ENCODE measurements around the gene CLCN1. TPM values are rescaled to one million over a fixed set of nuclear protein-coding genes. Genes with fewer than 3 reads are reported as not detected.
A peak's percentile ranks its signal among the peaks of the same experiment; 100 is the strongest.

CLCN1 gene
- total and polyA plus RNA-seq, 2 donors (not counting 1 experiment from before 2014, with no cell fraction given): under 0.01 TPM; not detected in 1

DNA sequence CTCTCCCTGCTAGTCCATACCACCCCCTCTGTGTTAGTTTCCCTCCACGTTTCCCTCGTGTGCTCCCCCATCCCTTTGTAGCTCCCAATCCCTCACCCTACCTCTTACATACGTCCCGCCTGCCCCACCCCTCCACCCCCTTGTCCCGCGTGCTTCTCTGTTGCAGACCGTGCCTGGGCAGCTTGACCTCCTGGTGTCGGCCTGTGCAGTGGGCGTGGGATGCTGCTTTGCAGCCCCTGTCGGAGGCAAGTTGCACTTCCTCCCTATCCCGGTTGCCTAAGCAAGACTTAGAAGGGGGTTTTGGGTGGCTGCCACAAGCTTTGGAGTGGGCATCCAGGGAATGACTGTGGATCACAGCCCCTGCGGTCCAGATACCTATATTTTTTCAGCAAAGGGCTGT is 7.7 kb downstream of the CLCN1 start:
- no peaks in the 10 kb centered on the region for H3K36me3 ChIP-seq (ENCODE audit: control insufficient read depth, insufficient read depth, low read length)
- H2AFZ ChIP-seq (ENCODE audit: low read length): no peak overlapping the region
- H4K20me1 ChIP-seq (ENCODE audit: control insufficient read depth, extremely low read depth, insufficient read depth, low read length): no peaks in the 10 kb centered on the region
- H3K79me2 ChIP-seq (ENCODE audit: control insufficient read depth, insufficient read depth, low read length): no peaks in the 10 kb centered on the region
- DNase-seq (ENCODE audit: low read depth in 2 of 2): no peak
- H3K4me2 ChIP-seq (ENCODE audit: extremely low read depth, insufficient read depth, low read length): no peak overlapping the region
- TF ChIP-seq CTCF (conservative IDR thresholded peaks at IDR 0.05 in 1 of 2, IDR thresholded peaks at IDR 0.05 in 1 of 2; ENCODE audit: low read depth in 1 of 2, low read length in 2 of 2): no peak
- no peak for TF ChIP-seq EZH2 (IDR thresholded peaks at IDR 0.05; ENCODE audit: low read length, missing control alignments)
- H3K4me1 ChIP-seq (ENCODE audit: control insufficient read depth, extremely low read depth, insufficient read depth, low read length): peaks cover 2% of the 10 kb centered on the region
- H3K27ac ChIP-seq (ENCODE audit: insufficient read depth, low read length): no peak overlapping the region
- H3K9me3 ChIP-seq (ENCODE audit: control insufficient read depth, insufficient read depth, low read depth, low read length): no peaks in the 10 kb centered on the region
- H3K9ac ChIP-seq (ENCODE audit: insufficient read depth, low read length): no peak overlapping the region
- peaks cover 5% of the 10 kb centered on the region for H3K27me3 ChIP-seq (ENCODE audit: control insufficient read depth, insufficient read depth, low read length)
- H3K4me3 ChIP-seq (replicated peaks in 1 of 4; ENCODE audit: control extremely low read depth in 1 of 4, insufficient read depth in 1 of 4, low read depth in 3 of 4, low read length in 4 of 4): no peak overlapping the region

- Histone ChIP-seq H3K4me3 (replicated peaks in 1 of 4; ENCODE audit: control extremely low read depth in 1 of 4, insufficient read depth in 1 of 4, low read depth in 3 of 4, low read length in 4 of 4) (no peak overlapping the region), H3K4me2 (ENCODE audit: extremely low read depth, insufficient read depth, low read length) (no peak overlapping the region), H3K9ac (ENCODE audit: insufficient read depth, low read length) (no peak overlapping the region), H3K27me3 (ENCODE audit: control insufficient read depth, insufficient read depth, low read length) (no peaks in the 10 kb centered on the region), H4K20me1 (ENCODE audit: control insufficient read depth, extremely low read depth, insufficient read depth, low read length) (no peaks in the 10 kb centered on the region), H3K9me3 (ENCODE audit: control insufficient read depth, insufficient read depth, low read depth, low read length) (no peaks in the 10 kb centered on the region), H3K27ac (ENCODE audit: insufficient read depth, low read length) (no peak overlapping the region), H2AFZ (ENCODE audit: low read length) (no peak overlapping the region), H3K79me2 (ENCODE audit: control insufficient read depth, insufficient read depth, low read length) (no peaks in the 10 kb centered on the region), H3K36me3 (ENCODE audit: control insufficient read depth, insufficient read depth, low read length) (no peaks in the 10 kb centered on the region), H3K4me1 (ENCODE audit: control insufficient read depth, extremely low read depth, insufficient read depth, low read length) (peaks cover 2% of the 10 kb centered on the region)
- TF ChIP-seq EZH2 (IDR thresholded peaks at IDR 0.05; ENCODE audit: low read length, missing control alignments): no peak
- peak in 1 of 2 donors; percentile 74 for DNase-seq (ENCODE audit: low read depth in 2 of 2)
Observed at GRCh38 chr7:143325240-143325639, 9.3 kb downstream of the CLCN1 start.

GRCh38 chr7:143327903-143328302 is 12.0 kb downstream of the CLCN1 start:
- no peak overlapping the region for H3K9ac ChIP-seq (ENCODE audit: insufficient read depth, low read length)
- no peaks in the 10 kb centered on the region for H3K27me3 ChIP-seq (ENCODE audit: control insufficient read depth, insufficient read depth, low read length)
- no peaks in the 10 kb centered on the region for H3K79me2 ChIP-seq (ENCODE audit: control insufficient read depth, insufficient read depth, low read length)
- no peak overlapping the region for H2AFZ ChIP-seq (ENCODE audit: low read length)
- H3K9me3 ChIP-seq (ENCODE audit: control insufficient read depth, insufficient read depth, low read depth, low read length): no peaks in the 10 kb centered on the region
- H3K4me2 ChIP-seq (ENCODE audit: extremely low read depth, insufficient read depth, low read length): no peak overlapping the region
- DNase-seq (ENCODE audit: low read depth in 2 of 2): no peak
- H3K4me1 ChIP-seq (ENCODE audit: control insufficient read depth, extremely low read depth, insufficient read depth, low read length): peaks cover 7% of the 10 kb centered on the region
- no peak overlapping the region for H3K27ac ChIP-seq (ENCODE audit: insufficient read depth, low read length)
- no peaks in the 10 kb centered on the region for H4K20me1 ChIP-seq (ENCODE audit: control insufficient read depth, extremely low read depth, insufficient read depth, low read length)
- no peak overlapping the region for H3K4me3 ChIP-seq (replicated peaks in 1 of 4; ENCODE audit: control extremely low read depth in 1 of 4, insufficient read depth in 1 of 4, low read depth in 3 of 4, low read length in 4 of 4)
- TF ChIP-seq CTCF (conservative IDR thresholded peaks at IDR 0.05 in 1 of 2, IDR thresholded peaks at IDR 0.05 in 1 of 2; ENCODE audit: low read depth in 1 of 2, low read length in 2 of 2) (no peak), EZH2 (IDR thresholded peaks at IDR 0.05; ENCODE audit: low read length, missing control alignments) (no peak)
- H3K36me3 ChIP-seq (ENCODE audit: control insufficient read depth, insufficient read depth, low read length): no peaks in the 10 kb centered on the region

Measured in fibroblast of lung (primary cell).